Hematopoietic multipotent progenitor cell treated with erythropoietin and hydrocortisone succinate and interleukin-3 and kit ligand, for 17 days (in vitro differentiated cells): ENCODE measurements around the gene PTPN1.
A peak's percentile ranks its signal among the peaks of the same experiment; 100 is the strongest.

ENCODE experiments used
- DNase-seq: peaks from one replicate; pipeline ENCODE4 v3.0.0-alpha.2; 2015; ENCODE audit warnings: low spot score

Gene PTPN1

DNA sequence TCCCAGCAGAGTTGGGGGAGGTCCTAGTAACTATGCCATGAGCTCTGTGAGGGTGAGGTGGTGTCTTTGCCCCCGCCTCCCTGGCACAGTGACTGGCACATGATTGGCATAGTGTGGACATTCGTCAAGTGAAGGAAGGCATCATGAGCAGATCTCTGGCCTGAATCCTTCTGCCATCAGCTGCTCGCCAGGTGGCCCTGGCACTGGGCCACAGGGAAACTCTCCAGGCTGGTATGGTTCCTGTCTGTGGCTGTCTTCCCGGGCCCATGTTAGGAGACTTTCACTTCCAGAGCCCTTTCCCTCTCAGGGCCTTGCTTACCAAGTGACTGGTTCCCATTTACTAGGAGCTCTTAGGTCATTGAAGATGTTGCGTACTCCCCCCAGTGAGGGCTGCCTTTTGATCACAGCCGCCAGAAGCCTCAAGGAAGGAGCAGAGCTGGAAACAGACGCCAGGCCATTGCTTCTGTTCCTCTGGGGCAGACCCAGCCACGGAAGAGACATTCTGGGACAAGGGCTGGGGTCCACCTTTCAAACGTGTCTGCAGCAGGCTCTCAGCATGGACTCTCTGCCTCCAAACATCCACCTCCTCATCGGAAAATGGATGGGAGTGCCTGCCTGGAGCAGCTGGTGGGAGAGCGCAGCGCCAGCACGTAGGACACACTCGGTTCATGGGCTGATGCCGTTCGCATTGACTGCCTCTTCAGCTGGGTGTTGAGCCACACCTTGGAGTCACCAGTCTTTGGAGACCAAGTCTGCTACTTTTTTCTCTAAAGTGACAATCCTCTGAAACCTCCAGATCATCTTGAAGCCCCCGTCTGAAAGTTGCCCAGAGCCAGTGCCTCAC is 67.2 kb downstream of the PTPN1 start:
- DNase-seq = no peak

DNA sequence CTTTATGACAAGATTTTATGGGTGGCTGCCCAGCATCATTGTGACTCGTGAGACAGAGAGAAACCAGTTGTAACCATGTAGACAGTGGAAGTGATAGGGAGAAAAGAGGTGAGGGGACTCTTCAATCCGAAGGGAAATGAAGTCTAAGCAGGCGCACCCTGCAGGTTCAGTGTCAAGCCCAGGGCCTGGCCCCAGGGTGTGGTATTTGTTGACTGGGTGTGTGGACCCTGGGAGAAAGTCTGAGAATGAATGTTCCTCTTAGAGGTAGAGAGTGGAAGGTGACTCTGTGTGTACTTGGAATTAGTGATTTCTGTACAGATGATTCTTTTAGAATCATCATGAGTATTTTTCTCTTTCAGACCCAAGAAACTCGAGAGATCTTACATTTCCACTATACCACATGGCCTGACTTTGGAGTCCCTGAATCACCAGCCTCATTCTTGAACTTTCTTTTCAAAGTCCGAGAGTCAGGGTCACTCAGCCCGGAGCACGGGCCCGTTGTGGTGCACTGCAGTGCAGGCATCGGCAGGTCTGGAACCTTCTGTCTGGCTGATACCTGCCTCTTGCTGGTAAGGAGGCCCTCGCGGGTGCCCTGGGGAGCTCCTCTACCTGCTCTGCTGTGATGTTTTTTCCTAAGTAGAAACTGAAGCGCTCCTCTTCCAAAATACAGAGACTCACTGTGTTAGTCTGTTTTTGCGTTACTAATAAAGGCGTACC is 68.0 kb downstream of the PTPN1 start:
- no peak for DNase-seq

DNA sequence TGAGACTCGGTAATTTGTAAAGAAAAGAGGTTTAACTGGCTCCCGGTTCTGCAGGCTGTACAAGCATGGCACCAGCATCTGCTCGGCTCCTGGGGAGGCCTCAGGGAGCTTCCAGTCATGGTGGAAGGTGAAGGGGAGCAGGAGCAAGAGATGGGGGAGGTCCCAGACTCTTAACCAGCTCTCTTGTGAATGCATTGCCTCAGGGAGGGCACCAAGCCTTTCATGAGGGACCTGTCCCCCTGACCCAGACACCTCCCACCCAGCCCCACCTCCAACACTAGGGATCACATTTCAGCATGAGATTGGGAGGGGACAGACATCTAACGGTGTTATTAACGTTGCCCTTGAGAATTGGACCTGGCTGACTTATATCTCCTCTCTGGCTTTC is 68.6 kb downstream of the PTPN1 start:
- DNase-seq = no peak

DNA sequence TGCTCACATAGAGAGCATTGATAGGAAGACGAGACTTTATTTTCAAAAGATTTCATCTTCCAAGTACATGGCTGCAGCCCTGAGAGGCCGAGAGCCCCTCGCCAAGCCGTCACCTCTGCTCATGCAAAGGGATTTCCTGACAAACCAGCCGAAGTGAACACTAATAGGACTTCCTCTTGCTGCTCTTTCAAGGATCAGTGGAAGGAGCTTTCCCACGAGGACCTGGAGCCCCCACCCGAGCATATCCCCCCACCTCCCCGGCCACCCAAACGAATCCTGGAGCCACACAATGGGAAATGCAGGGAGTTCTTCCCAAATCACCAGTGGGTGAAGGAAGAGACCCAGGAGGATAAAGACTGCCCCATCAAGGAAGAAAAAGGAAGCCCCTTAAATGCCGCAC is 69.3 kb downstream of the PTPN1 start:
- no peak for DNase-seq

DNA sequence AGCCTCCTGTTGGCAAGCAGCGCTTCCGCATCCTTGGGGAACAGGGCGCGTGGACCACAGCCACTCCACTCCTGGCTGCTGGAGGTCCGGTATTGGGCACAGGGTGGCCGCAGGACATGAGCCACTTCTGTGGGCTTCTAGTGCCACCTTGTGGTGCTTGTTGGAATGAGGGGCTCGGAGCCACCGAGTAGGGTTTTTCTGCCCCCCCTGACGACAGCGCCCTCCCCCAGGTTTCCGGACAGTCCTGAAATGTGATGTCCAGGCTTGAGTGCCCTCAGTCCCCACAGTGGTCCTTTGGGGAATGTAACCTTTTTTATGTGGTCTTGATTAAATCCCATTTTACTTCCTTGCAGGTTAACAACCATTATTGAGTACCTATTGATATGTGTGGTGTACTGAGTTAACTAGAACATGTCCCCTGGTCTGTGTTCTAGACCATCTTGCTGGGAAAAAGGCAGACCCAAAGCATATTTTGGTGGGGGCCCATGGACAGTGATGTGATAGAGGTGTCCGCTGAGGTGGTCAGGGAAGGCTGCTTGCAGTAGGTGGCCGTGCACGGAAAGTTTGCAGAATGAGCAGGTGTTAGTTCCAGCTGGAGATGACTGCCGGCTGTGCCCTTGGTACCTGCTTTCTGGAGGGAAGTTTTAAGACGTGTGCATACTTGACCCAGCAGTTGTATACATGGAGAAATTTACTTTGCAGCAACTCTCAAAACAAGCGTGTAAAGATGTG is 70.0 kb downstream of the PTPN1 start:
- peak; percentile 74 for DNase-seq

DNA sequence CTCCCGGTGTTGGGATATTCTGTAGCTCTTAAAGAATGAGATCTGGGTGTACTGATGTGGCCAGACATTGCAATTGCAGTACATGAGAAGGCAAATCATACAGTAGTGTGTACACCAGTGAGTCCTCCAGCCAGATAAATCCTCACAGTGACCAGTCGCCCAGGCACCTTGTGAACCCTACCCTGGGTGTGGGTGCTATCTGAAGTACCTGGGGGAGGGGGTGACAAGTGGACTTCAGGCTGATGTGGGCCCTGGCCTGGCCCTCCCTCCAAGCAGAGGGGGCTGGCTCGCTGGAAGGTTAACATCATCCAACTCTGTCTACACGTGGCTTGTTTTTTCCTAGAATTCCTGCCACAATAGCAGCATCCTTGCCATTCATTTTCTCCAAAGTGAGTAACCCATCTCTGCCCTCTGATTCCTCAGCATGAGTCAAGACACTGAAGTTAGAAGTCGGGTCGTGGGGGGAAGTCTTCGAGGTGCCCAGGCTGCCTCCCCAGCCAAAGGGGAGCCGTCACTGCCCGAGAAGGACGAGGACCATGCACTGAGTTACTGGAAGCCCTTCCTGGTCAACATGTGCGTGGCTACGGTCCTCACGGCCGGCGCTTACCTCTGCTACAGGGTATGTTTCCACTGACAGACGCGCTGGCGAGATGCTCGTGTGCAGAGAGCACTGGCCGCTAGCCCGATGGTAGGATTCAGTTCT is 70.8 kb downstream of the PTPN1 start:
- no peak for DNase-seq

DNA sequence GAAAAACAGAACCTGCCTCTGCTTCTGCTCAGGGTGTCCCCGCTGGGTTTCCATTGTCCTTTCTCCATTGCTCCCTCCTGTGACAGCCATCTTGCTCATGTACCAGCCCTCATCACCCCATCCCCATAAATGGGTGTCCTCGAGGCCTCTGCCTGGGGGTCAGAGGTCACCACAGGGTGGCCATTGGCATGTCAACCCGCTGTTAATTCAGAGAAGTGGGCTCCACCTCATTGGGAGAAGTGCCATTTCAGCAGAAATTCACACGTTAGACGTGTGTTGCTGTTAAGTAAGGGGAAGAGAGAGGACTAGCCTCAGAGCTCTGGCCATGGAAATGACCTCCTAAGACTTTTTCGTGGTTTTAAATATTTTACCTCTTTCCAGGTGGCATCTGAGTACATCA is 71.9 kb downstream of the PTPN1 start:
- no peak for DNase-seq

DNA sequence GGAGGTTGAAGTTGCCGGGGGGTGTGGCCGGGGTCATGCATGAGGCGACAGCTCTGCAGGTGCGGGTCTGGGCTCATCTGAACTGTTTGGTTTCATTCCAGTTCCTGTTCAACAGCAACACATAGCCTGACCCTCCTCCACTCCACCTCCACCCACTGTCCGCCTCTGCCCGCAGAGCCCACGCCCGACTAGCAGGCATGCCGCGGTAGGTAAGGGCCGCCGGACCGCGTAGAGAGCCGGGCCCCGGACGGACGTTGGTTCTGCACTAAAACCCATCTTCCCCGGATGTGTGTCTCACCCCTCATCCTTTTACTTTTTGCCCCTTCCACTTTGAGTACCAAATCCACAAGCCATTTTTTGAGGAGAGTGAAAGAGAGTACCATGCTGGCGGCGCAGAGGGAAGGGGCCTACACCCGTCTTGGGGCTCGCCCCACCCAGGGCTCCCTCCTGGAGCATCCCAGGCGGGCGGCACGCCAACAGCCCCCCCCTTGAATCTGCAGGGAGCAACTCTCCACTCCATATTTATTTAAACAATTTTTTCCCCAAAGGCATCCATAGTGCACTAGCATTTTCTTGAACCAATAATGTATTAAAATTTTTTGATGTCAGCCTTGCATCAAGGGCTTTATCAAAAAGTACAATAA is 72.5 kb downstream of the PTPN1 start:
- DNase-seq = no peak

DNA sequence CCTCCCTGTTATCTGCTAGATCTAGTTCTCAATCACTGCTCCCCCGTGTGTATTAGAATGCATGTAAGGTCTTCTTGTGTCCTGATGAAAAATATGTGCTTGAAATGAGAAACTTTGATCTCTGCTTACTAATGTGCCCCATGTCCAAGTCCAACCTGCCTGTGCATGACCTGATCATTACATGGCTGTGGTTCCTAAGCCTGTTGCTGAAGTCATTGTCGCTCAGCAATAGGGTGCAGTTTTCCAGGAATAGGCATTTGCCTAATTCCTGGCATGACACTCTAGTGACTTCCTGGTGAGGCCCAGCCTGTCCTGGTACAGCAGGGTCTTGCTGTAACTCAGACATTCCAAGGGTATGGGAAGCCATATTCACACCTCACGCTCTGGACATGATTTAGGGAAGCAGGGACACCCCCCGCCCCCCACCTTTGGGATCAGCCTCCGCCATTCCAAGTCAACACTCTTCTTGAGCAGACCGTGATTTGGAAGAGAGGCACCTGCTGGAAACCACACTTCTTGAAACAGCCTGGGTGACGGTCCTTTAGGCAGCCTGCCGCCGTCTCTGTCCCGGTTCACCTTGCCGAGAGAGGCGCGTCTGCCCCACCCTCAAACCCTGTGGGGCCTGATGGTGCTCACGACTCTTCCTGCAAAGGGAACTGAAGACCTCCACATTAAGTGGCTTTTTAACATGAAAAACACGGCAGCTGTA is 73.4 kb downstream of the PTPN1 start:
- DNase-seq = no peak

DNA sequence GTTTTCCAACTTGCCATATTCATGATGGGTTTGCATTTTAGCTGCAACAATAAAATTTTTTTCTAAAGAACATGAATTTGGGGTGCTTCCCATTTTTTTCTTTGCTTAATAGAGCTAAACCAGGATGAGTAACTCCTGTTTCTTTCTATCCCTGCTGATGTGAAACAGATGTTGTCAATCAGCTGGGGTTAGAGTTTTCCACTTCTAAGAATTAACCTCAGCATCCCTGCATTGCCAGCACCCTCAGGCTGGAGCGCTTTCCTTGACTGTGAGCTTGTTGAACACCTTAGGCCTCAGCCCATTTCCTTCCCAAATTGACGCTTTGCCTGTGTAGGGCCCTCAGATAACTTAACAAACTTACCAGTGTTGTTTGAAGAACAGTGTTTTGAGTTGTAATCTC is 74.5 kb downstream of the PTPN1 start:
- DNase-seq = no peak

DNA sequence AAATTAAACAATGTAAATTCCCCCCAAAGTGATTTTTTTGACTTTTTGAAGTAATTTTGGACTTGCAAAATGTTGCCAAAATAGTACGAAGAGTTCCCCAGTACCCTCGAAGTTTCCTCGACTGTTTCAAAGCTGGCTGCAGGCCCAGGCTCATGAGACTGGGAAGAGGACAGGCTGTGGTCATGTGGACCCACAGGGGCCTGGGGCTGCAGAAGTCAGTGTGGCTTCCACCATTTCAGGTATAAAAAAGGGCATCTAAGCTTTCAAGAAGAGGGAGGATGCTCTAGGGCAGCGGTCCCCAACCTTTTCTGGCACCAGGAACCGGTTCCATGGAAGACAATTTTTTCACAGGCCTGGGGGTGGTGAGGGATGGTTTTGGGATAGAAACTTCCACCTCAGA is 75.0 kb downstream of the PTPN1 start:
- DNase-seq = no peak

DNA sequence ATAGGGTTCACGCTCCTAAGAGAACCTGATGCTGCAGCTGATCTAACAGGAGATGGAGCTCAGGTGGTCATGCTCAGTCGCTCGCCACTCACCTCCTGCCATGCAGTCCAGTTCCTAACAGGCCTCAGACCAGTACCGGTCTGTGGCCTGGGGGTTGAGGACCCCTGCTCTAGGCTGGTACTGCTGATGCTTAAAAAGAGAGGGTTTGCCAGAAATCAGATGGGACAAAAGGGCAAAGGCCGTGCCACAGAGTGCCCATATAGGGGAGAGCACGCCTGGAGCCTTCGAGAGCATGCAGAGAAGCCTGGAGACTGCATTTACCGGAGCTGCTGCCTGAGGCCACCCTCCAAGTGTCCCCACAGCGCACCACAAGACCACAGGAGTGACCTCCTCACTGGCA is 75.5 kb downstream of the PTPN1 start:
- no peak for DNase-seq

DNA sequence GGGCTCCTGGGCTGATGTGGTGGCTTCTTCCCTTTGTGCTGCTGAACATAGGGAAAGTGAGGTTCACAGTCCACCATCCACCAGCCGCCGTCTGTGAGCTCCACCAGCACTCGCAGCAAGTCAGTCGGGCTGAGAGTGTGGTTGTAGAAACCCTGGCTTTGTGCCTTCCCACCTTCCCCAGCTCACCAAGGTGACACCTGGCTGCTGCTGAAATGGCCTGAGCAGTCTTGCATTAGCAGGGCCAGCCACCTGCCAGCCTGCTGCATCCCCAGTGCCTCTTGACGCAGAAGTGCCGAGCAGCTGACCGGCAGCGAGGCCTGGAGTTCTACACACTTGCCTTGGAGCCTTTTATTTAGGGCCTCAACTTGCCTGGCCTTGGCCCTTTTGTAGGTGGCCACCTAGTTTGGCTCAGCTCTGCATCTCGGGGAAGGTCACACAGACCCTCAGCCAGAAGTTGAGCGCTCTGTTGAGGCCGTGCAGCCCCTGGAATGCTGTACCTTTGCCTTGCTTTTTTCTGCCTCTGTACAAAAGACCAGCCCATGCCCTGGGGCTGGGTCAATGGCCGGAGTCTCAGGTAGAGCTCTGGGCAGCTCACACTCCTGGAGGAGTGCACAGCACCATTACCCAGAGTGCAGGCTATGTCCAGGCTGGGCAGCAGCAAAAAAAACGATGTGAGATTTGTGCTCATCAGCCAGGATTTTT is 76.5 kb downstream of the PTPN1 start:
- no peak for DNase-seq

DNA sequence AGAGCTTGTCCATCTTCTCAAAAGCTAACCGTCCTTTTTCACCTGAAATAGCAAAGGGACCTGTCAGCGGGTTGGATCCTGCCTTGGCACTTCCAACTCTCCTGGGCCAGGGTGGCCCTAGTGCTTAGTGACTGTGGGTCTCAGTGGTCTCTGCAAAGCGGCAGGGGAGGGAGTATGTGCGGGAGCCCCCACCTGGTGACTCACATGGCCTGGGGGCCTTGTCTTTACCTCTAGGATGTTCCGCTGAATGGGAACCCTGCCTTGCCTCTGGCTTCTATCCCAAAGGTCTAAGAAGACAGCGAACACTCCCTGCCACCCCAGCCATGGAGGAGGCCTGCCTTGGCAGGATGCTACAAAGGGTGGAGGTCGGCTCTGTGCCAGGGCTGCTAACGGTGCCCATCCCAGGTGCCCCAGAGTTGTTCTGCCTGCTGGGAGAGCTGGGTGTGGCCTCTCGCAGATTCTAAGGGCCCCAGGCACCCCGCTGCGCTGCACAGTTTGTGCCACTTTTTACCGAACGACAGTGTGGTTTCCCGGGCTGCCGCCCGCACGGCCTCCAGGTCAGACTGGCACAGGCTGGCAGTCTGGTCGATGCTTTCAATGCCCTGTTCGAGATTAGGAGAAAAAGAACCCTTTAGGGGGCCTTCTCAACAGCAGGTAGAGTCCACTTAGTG is 77.2 kb downstream of the PTPN1 start:
- DNase-seq = no peak

DNA sequence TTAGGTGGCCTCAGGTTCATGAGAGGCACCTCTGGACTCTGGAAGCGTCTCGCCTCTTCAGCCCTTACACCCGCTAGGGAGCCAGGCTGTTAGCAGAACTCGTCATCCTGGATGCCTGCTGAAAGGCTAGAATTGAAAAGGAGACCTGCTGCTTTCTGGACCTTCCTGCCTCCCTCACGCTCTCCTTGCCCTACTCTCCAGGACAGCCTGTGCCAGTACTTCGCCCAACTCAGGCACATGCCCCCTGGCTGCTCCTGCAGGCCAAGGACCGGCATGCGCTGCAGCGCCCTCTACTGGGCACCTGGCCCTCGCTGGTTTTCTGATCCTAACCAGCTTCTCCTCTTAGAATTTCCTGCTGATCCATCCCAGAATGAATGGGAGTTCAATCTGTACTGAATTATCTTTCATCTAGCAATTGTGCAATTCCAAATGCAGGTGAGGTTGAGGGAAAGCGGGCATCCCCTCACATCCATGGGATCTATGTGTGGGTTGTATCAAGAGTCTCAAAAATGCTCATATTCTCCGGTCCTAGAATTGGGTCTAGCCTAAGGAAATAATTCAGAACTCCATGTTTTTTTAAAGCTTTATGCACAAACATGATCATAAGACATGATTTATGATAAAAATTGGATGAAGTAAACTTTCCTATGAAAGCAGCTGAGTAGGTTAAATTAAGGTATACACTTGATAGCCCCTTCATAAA is 78.0 kb downstream of the PTPN1 start:
- DNase-seq = peak; percentile 67

DNA sequence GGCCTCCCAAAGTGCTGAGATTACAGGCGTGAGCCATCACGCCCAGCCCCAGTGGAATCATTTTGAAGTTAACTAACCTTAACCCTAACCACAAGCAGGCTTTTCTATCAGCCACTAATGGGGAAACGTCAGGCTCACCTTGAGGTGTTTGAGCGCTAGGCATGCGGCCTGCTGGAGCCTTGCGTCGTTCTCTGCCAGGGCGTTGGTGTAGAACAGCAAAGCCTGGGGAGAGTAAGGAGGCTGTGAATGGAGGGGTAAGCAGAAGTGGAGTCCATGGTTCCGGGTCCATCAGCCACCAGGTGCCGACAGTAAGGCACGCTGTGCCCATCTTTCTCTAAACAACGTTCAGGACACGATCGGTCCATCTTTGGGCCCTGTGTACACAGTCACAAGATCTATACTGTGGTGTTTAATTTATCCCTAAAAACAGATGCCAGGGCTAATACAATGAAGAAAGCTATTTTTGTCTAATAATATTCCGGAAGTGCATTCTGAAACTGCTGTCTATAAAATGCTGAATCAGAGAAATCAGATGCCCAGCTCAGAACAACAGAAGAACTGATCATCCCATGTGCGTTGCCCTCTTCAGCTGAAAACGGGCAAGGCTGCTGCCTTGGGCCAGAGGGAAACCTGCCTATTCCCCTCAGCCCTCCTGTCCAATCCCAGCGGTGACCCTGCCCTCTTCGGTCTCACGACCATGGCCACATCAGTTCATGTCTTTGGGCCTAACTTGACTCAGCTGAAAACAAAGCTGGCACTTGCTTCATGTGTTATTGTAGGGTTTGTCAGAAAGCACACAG is 79.6 kb downstream of the PTPN1 start:
- no peak for DNase-seq

DNA sequence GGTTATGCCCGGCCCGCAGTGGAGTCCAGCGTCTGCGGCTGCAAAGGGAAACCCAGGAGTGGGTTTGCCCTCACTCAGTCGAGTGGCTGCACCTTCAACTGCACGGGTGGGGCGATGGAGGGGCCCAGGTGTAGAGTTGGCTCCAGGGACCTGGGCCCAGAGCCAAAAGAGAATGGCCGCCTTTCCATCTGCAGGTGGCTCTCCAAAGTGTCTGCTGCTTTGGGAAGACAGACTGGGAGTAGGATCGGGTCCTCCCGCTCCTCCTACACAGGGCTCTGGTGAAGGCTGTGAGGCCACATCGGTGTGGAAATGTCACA is 80.1 kb downstream of the PTPN1 start:
- no peak for DNase-seq

DNA sequence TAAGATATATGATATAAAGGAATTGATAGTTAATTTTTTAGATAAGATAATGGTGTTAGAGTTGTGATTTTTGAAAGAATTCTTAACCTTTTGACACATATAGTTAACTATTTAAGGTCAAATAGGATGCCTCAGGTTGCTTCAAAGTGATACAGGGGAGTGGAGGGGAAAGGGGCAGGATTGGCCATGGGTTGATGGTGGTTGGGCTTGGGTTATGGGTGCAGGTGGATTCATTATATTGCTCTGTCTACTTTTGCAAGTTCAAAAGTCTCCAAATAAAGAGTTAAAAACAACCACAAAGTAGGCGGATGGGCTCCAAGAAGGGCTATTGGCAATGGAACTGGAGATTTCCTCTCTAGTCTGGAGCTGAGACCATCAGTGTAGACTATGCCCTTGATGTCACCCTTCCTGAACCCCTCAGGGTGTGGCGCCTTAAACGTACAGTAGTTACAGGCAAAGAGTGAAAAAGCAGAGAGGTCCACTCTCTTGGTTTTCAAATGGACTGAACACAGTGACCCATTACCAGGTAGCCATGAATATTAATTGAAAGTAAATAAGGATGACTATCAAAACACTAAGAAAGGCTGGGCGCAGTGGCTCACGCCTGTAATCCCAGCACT is 81.2 kb downstream of the PTPN1 start:
- no peak for DNase-seq
